ENCODE measurements around the gene DAAM2.

DNA sequence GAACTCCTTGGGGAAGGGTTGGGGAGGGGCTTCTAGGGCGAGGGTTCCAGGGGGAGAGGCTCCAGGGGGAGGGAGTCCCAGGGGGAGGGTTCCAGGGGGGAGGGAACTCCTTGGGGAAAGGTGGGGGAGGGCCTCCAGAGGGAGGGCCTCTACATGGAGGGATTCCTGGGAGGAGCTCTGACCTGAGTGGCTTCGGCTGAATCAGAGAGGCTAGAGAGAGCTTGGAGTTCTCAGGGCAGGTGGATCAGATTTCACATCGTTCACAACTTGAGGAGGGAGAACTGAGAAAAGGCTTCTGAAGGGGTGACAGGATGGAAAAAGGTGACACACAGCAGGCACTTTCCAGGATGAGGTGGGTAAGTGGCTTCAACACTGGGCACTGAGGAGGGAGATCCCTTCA, 49.1 kb downstream of the DAAM2 start:
- TF ChIP-seq, protein P1, sequence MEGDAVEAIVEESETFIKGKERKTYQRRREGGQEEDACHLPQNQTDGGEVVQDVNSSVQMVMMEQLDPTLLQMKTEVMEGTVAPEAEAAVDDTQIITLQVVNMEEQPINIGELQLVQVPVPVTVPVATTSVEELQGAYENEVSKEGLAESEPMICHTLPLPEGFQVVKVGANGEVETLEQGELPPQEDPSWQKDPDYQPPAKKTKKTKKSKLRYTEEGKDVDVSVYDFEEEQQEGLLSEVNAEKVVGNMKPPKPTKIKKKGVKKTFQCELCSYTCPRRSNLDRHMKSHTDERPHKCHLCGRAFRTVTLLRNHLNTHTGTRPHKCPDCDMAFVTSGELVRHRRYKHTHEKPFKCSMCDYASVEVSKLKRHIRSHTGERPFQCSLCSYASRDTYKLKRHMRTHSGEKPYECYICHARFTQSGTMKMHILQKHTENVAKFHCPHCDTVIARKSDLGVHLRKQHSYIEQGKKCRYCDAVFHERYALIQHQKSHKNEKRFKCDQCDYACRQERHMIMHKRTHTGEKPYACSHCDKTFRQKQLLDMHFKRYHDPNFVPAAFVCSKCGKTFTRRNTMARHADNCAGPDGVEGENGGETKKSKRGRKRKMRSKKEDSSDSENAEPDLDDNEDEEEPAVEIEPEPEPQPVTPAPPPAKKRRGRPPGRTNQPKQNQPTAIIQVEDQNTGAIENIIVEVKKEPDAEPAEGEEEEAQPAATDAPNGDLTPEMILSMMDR (IDR thresholded peaks at IDR 0.05), result no peak
- no peak for TF ChIP-seq POLR2A (IDR thresholded peaks at IDR 0.05)

Data from esophagus squamous epithelium (tissue), 4 donors.